22Rv1 (cell line): Measurements from ENCODE around the gene GLUL.

Experiments
- H3K27ac ChIP-seq: fragments of 450-650 bp; 2 replicates; pipeline ENCODE4 v1.5.1; 2017
- ZFX ChIP-seq: fragments of 450-650 bp; IDR thresholded peaks from 2 replicates; pipeline ENCODE4 v1.6.1; 2017; ENCODE audit warnings: antibody characterized with exemption, borderline replicate concordance
- TF ChIP-seq, protein P1 (sequence below): fragments of 450-650 bp; IDR thresholded peaks from 2 replicates; pipeline ENCODE4 v1.5.1; 2017; ENCODE audit warnings: mild to moderate bottlenecking

GLUL gene

DNA sequence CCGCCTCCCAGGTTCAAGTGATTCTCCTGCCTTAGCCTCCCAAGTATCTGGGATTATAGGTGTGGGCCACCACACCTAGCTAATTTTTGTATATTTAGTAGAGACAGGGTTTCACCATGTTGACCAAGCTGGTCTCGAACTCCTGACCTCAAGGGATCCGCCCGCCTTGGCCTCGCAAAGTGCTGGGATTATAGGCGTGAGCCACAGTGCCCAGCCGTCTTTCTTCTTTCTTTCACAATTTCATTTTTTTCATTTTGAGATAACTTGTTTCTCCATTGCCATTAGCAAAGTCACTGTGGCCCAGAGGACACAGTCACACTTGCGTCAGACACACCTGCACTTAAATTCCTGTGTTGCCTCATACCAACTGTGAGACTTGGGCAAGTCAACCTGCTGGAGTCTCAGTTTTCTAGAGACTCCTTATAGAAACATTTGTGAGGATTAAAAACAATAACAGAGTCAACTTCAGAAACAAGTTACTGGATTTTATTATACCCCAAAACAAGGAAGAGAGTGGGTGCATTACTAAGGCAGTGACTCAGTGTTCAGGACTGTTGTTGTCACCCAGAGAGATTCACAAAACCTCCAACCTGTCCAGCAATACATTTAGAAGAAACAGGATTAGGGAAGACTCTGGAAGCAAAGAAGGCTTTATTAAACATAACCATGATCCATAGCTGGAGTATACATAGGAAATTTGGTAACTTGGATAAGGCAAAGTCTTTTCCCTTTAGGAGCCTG, 6.2 kb upstream of the GLUL start:
- TF ChIP-seq ZFX: no peak
- TF ChIP-seq, protein P1, sequence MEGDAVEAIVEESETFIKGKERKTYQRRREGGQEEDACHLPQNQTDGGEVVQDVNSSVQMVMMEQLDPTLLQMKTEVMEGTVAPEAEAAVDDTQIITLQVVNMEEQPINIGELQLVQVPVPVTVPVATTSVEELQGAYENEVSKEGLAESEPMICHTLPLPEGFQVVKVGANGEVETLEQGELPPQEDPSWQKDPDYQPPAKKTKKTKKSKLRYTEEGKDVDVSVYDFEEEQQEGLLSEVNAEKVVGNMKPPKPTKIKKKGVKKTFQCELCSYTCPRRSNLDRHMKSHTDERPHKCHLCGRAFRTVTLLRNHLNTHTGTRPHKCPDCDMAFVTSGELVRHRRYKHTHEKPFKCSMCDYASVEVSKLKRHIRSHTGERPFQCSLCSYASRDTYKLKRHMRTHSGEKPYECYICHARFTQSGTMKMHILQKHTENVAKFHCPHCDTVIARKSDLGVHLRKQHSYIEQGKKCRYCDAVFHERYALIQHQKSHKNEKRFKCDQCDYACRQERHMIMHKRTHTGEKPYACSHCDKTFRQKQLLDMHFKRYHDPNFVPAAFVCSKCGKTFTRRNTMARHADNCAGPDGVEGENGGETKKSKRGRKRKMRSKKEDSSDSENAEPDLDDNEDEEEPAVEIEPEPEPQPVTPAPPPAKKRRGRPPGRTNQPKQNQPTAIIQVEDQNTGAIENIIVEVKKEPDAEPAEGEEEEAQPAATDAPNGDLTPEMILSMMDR: no peak
- no peak overlapping the region for H3K27ac ChIP-seq

DNA sequence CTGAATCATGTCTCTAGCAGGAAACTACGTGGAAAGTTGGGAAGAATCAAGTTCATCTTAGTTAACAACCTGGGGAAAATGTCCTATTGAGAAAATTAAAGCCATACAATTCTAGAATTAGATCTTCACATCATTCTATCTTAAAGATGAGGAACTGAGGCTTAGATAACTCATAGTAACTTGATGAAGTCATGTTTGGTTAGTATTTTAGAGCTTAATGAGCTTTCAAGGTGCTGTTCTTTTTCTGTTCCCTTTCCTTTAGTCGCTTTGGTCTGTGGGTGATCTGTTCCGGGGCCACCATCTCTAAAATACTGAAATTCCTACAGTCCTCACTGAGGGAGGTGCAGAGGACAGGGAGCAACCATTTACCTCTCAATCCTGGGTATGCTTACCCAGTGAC, 4.3 kb upstream of the GLUL start:
- no peak overlapping the region for H3K27ac ChIP-seq
- TF ChIP-seq ZFX: no peak
- TF ChIP-seq, protein P1: no peak

DNA sequence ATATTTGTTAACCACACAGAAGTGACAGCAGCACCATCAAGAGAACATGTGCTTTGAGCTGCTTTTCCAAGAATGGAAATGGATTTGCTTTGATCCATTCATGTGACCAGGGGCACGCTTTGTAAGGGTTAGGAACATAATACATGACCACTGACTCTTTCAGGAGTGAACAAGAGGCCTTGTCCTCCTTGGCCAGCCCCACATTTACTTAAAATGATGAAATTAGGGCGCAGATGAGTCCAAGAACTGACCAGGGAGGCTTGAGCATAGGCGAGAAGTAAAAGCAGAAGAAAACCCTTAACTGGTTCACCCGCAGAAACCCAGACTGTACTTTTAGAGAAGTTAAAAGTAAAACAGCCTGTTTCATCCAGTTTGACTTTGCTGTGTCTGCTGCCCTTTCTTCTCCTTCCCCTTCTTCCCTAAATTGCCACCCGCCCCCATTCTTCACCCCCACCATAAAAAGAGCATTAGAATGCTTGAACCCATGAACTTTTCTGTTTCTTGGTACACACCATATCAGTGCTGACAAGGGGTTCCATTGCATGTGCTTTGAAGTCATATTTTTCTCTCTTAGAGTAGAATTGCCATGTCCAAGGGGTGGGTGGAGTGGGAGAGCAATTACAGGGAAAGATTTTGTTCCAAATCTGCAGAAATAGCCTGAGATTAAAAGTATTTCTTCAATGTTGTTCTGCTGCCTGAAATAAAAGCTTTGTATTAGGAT, 2.6 kb upstream of the GLUL start:
- H3K27ac ChIP-seq: peak overlapping the region; percentile 4; the same call in 1 of the 2 replicates
- TF ChIP-seq, protein P1: no peak

DNA sequence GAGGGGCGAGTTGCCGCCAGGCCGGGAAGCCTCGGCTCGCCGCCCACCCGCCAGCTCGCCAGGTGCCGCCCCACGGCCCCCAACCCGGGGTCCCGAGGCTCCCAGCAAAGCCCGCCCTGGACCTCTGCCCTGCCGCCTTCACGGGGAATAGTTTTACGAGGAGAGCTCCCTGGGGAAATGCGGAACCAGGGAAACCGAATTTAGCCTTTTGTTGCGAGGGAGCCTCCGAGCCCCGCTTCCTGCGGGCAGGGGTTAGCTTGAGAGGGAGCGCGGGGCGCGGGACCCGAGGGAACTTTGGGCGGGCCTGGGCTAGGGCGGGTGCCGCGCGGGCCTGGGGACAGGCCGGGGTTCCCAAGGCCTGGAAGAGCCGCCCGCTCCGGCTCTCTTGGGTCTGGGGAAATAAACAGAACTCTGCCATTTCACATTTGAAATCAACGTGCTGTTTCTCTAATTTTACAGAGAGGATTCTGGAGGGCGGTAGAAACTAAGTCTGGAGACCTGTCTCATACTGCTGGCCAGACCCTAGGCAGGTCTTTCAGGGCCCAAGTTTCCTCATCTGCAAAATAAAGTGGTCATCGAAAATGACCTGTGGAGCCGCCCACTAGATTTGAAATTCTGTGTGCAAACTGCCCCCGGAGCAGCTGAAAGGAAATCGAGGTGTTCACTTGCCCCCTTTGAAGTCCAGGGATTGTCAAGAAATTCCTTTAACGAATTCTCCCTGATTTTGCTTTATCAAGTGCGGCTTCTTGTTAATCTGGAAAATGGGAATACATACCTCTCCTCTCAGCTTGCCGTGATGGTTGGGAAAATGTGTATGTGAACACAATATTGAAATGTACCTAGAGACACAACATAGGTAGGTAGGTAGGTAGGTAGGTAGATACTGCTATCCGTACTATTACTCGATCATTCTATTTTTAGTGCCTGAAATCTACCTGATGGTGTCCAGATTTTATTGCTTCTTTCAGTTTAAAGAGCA, 749 bp upstream of the GLUL start:
- peak overlapping the region; percentile 85 for H3K27ac ChIP-seq
- TF ChIP-seq ZFX: no peak
- TF ChIP-seq, protein P1: no peak

DNA sequence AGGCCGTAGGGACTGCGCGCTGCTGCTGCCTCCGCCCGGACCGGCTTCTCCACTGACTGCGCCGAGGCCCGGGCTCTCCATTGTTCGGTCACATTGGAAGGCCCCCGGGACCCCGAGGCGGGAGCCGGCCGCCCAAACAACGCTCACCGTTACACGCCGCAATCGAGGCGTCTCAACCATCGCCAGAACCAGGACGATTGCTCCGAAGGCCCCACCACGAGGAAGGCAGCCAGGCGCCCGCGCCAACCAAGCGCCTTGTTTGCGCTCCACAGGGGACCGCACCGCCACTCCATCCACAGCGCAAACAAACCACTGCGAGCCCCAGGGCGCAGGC, 595 bp downstream of the GLUL start:
- H3K27ac ChIP-seq: peak overlapping the region; percentile 85

DNA sequence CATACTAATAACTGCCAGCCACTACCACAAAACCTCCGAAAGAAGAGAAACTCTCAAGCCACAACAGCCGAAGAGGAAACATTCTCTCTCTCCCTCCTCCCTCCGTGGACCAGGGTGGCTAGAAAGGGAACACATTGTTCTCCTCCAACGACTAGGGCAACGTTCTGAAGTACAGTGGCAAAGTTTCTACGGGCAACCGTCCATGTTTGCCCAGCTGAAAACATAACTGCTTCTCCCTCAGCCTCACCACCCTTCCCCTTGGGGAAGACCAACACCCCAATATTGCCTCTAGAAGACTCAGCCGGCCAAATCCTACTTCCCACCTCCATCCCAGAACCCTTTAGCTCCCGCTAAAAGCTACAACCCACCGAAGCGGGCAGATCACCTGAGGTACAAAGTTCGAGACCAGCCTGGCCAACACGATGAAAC, 2.0 kb downstream of the GLUL start:
- no peak for TF ChIP-seq ZFX
- TF ChIP-seq, protein P1: no peak
- H3K27ac ChIP-seq: peak overlapping the region; percentile 85

More for the DNA sequence above, 595 bp downstream of the GLUL start:
- TF ChIP-seq ZFX: no peak
- TF ChIP-seq, protein P1: no peak
